Spleen (tissue), 11 donors: ENCODE data around the gene TUT1. TPM values are rescaled to one million over a fixed set of nuclear protein-coding genes. Genes with fewer than 3 reads are reported as not detected.
"Not testable (repeated sequence)": the region's sequence is repeated elsewhere in the genome, so short reads cannot be mapped to it uniquely, and the experiment has no call there.

Source experiments
- DNase-seq: peaks from one replicate; pipeline ENCODE4 v3.0.0-alpha.2; 2020
- H3K27ac ChIP-seq, 8 donors: fragments of 200-600 bp; sonication (generic) in 7 of 8; 1 replicate in 4 of 8; 2 replicates in 4 of 8; pipeline versions ENCODE4 v1.5.0 to v1.8.0; 2016 to 2021; ENCODE audit warnings: inconsistent platforms in 4 of 8, mild to moderate bottlenecking in 4 of 8, moderate library complexity in 1 of 8
- H3K27me3 ChIP-seq, 7 donors: fragments of 200-600 bp; sonication (generic) in 6 of 7; replicated peaks in 1 of 7; 1 replicate in 4 of 7; 2 replicates in 3 of 7; pipeline versions ENCODE4 v1.5.0 to v1.8.0; 2016 to 2021; ENCODE audit warnings: inconsistent platforms in 3 of 7, mild to moderate bottlenecking in 1 of 7
- H3K36me3 ChIP-seq, 6 donors: fragments of 200-600 bp; sonication (generic) in 5 of 6; 1 replicate in 4 of 6; 2 replicates in 2 of 6; pipeline versions ENCODE4 v1.5.0 to v1.8.0; 2016 to 2021; ENCODE audit warnings: inconsistent platforms in 2 of 6
- H3K4me1 ChIP-seq, 6 donors: fragments of 200-600 bp; sonication (generic) in 5 of 6; 1 replicate in 3 of 6; 2 replicates in 3 of 6; pipeline versions ENCODE4 v1.5.0 to v1.8.0; 2016 to 2021; ENCODE audit warnings: inconsistent platforms in 3 of 6
- H3K4me3 ChIP-seq, 8 donors: fragments of 200-600 bp; sonication (generic) in 7 of 8; 1 replicate in 4 of 8; 2 replicates in 4 of 8; pipeline versions ENCODE4 v1.5.0 to v1.8.0; 2016 to 2021; ENCODE audit warnings: inconsistent platforms in 4 of 8, mild to moderate bottlenecking in 4 of 8, moderate library complexity in 2 of 8
- H3K9me3 ChIP-seq, 8 donors: fragments of 200-600 bp; sonication (generic) in 7 of 8; 1 replicate in 4 of 8; 2 replicates in 4 of 8; pipeline versions ENCODE4 v1.5.0 to v1.8.0; 2016 to 2021; ENCODE audit warnings: inconsistent platforms in 4 of 8
- CTCF ChIP-seq, 11 experiments: fragments of 200-600 bp in 7 of 11; fragments of 450-650 bp in 4 of 11; sonication (generic) in 4 of 11; IDR thresholded peaks in 8 of 11; conservative IDR thresholded peaks in 3 of 11; 1 replicate in 7 of 11; 2 replicates in 4 of 11; pipeline versions ENCODE4 v1.4.0 to v1.8.0; 2016 to 2021; ENCODE audit warnings: antibody characterized with exemption in 11 of 11, inconsistent platforms in 4 of 11, mild to moderate bottlenecking in 1 of 11
- POLR2A ChIP-seq, 3 donors: fragments of 450-650 bp; IDR thresholded peaks; one replicate each; pipeline ENCODE4 v1.5.1; 2017; ENCODE audit warnings: antibody characterized with exemption in 3 of 3, mild to moderate bottlenecking in 1 of 3
- POLR2AphosphoS5 ChIP-seq, 3 donors: sonication (generic); formaldehyde crosslinking; IDR thresholded peaks; one replicate each; pipeline ENCODE4 v1.5.1; 2017; ENCODE audit warnings: antibody characterized with exemption in 3 of 3
- WGBS, 5 donors: extraction: QIAGEN DNeasy Blood & Tissue Kit in 3 of 5; methylation state at CpG; one replicate each; pipeline versions ENCODE4 v1.1.5 to v1.1.7; 2013 to 2018; 5-methylcytosine and 5-hydroxymethylcytosine counted together
- intact Hi-C: fragments of 100-400 bp; cut with DNase I; formaldehyde crosslinking; loops from one replicate; pipeline ENCODE4 v1.15.0; 2023; ENCODE audit warnings: low total_unique reads
- polyA plus RNA-seq, 3 donors: library from polyadenylated mRNA; stranded (reverse); fragments of 200-250 nt; gene quantifications; one replicate each; pipeline ENCODE4 v1.2.1, GENCODE V29; 2013
- total RNA-seq, 7 donors: library from RNA; depleted of rRNA in 3 of 7; stranded (reverse); fragments of >200 nt in 3 of 7; fragmentation: NEBNext Ultra II Directional in 4 of 7; extraction: Animal tissue kit (Norgen Biotek cat#: 25700) in 4 of 7; gene quantifications; one replicate each; pipeline versions ENCODE4 v1.1.0 to v1.2.1, GENCODE V29; 2016 to 2021
- donor health status: healthy with polysubstance abuse.
- donor health status: DM: no; HTN: no; CAD: no; lungs with moderate emphysema.
- donor health status: DM: no; HTN: no; CAD: no.
- donor health status: Bipolar disorder and iron deficiency.
- donor health status: healthy.
- donor health status: DM: no; HTN: no; CAD: no.
- donor health status: DM: yes; HTN: yes; CAD: no.

Gene TUT1
- total and polyA plus RNA-seq, 10 donors, result 14.4 to 30.9 (median 18.5) TPM

GRCh38 chr11:62573006-62573591, 18.2 kb downstream of the TUT1 start:
- Histone ChIP-seq H3K27ac (peak overlapping the region; percentile 81 to 94 (median 87)), H3K4me1 (peaks cover 32 to 79% (median 58%) of the 10 kb centered on the region in 6 donors), H3K9me3 (no peaks in the 10 kb centered on the region), H3K27me3 (no peaks in the 10 kb centered on the region), H3K36me3 (peaks cover 0 to 75% (median 62%) of the 10 kb centered on the region in 6 donors), H3K4me3 (peak overlapping the region; percentile 67 to 90 (median 77))
- TF ChIP-seq CTCF (IDR thresholded peaks at IDR 0.05 in 8 of 11, conservative IDR thresholded peaks at IDR 0.05 in 3 of 11) (no peak), POLR2A (IDR thresholded peaks at IDR 0.05) (no peak), POLR2AphosphoS5 (IDR thresholded peaks at IDR 0.05) (no peak)
- no peak for DNase-seq
- 0 to 1% (median 1%) methylated on average over 33 of the region's 33 CpGs for WGBS, 5 donors
- intact Hi-C loops, result no loop called here

- H3K27ac ChIP-seq, result peak overlapping the region in 5 of 8 donors; percentile 84 to 91 (median 87)
- TF ChIP-seq POLR2A (IDR thresholded peaks at IDR 0.05) (no peak), POLR2AphosphoS5 (IDR thresholded peaks at IDR 0.05) (no peak), CTCF (IDR thresholded peaks at IDR 0.05 in 8 of 11, conservative IDR thresholded peaks at IDR 0.05 in 3 of 11) (no peak)
- 69 to 90% (median 75%) methylated on average over 12 of the region's 12 CpGs for WGBS, 5 donors
- H3K9me3 ChIP-seq, result no peaks in the 10 kb centered on the region
- peak overlapping the region; percentile 67 to 90 (median 77) for H3K4me3 ChIP-seq
- H3K27me3 ChIP-seq, result no peaks in the 10 kb centered on the region
- peaks cover 36 to 78% (median 57%) of the 10 kb centered on the region in 6 donors for H3K4me1 ChIP-seq
- DNase-seq, result peak; percentile 68
- intact Hi-C loops, result no loop called here
- H3K36me3 ChIP-seq, result peaks cover 0 to 75% (median 63%) of the 10 kb centered on the region in 6 donors
These were observed 18.9 kb downstream of the TUT1 start for GRCh38 chr11:62572431-62572830.

GRCh38 chr11:62571493-62571892, 19.8 kb downstream of the TUT1 start:
- H3K9me3 ChIP-seq, intact Hi-C loops, H3K4me3 ChIP-seq, H3K27me3 ChIP-seq, DNase-seq: not testable (repeated sequence)
- H3K27ac ChIP-seq, result peak overlapping the region in 1 of 8 donors; percentile 50
- peaks cover 34 to 75% (median 55%) of the 10 kb centered on the region in 6 donors for H3K4me1 ChIP-seq
- 86 to 97% (median 92%) methylated on average over 5 of the region's 5 CpGs for WGBS, 5 donors
- H3K36me3 ChIP-seq, result peaks cover 0 to 75% (median 66%) of the 10 kb centered on the region in 6 donors

GRCh38 chr11:62570903-62571302, 20.4 kb downstream of the TUT1 start:
- Histone ChIP-seq H3K27ac (peak overlapping the region in 1 of 8 donors; percentile 50), H3K36me3 (peaks cover 0 to 75% (median 66%) of the 10 kb centered on the region in 6 donors), H3K4me1 (peaks cover 28 to 75% (median 49%) of the 10 kb centered on the region in 6 donors)
- peak; percentile 3 for DNase-seq
- H3K4me3 ChIP-seq, H3K27me3 ChIP-seq, intact Hi-C loops, H3K9me3 ChIP-seq: not testable (repeated sequence)
- 78 to 89% (median 79%) methylated on average over 5 of the region's 5 CpGs for WGBS, 5 donors

GRCh38 chr11:62569611-62570010, 21.7 kb downstream of the TUT1 start:
- peak overlapping the region in 1 of 8 donors; percentile 20 for H3K27ac ChIP-seq
- H3K27me3 ChIP-seq, result no peaks in the 10 kb centered on the region
- peaks cover 15 to 72% (median 37%) of the 10 kb centered on the region in 6 donors for H3K4me1 ChIP-seq
- no peak overlapping the region for H3K4me3 ChIP-seq
- H3K9me3 ChIP-seq, result no peaks in the 10 kb centered on the region
- intact Hi-C loops, result no loop called here
- peaks cover 0 to 81% (median 77%) of the 10 kb centered on the region in 6 donors for H3K36me3 ChIP-seq
- TF ChIP-seq CTCF (IDR thresholded peaks at IDR 0.05 in 8 of 11, conservative IDR thresholded peaks at IDR 0.05 in 3 of 11) (no peak), POLR2A (IDR thresholded peaks at IDR 0.05) (no peak), POLR2AphosphoS5 (IDR thresholded peaks at IDR 0.05) (no peak)
- WGBS, 5 donors, result 84 to 96% (median 93%) methylated on average over 1 of the region's 1 CpG
- DNase-seq, result peak; percentile 2
